Activated naive CD8-positive, alpha-beta T cell treated with anti-CD3 and anti-CD28 coated beads, Interleukin-2, amount 50 U/mL, for 24 hours (primary cell): ENCODE measurements around the gene APLF.
"Not testable (repeated sequence)": the region's sequence is repeated elsewhere in the genome, so short reads cannot be mapped to it uniquely, and the experiment has no call there.

ENCODE experiments used
- ATAC-seq: fragments of 150-1000 bp; cut with Tn5 transposase; one replicate; pipeline ENCODE4 v1.10.0; 2021
- DNase-seq: peaks from one replicate; pipeline ENCODE4 v3.0.0; 2021
- H3K27ac Mint-ChIP-seq: one replicate; pipeline ENCODE4 v1.8.0; 2021; ENCODE audit warnings: mild to moderate bottlenecking, mixed read lengths
- H3K27me3 Mint-ChIP-seq: one replicate; pipeline ENCODE4 v1.8.0; 2021; ENCODE audit warnings: mixed read lengths
- H3K36me3 Mint-ChIP-seq: one replicate; pipeline ENCODE4 v1.8.0; 2021; ENCODE audit warnings: low read depth, mixed read lengths
- H3K4me1 Mint-ChIP-seq: one replicate; pipeline ENCODE4 v1.8.0; 2021; ENCODE audit warnings: mixed read lengths
- H3K4me3 Mint-ChIP-seq: one replicate; pipeline ENCODE4 v1.8.0; 2021; ENCODE audit warnings: mild to moderate bottlenecking, moderate library complexity, mixed read lengths
- H3K9me3 Mint-ChIP-seq: one replicate; pipeline ENCODE4 v1.8.0; 2021; ENCODE audit warnings: mixed read lengths

Gene APLF

DNA sequence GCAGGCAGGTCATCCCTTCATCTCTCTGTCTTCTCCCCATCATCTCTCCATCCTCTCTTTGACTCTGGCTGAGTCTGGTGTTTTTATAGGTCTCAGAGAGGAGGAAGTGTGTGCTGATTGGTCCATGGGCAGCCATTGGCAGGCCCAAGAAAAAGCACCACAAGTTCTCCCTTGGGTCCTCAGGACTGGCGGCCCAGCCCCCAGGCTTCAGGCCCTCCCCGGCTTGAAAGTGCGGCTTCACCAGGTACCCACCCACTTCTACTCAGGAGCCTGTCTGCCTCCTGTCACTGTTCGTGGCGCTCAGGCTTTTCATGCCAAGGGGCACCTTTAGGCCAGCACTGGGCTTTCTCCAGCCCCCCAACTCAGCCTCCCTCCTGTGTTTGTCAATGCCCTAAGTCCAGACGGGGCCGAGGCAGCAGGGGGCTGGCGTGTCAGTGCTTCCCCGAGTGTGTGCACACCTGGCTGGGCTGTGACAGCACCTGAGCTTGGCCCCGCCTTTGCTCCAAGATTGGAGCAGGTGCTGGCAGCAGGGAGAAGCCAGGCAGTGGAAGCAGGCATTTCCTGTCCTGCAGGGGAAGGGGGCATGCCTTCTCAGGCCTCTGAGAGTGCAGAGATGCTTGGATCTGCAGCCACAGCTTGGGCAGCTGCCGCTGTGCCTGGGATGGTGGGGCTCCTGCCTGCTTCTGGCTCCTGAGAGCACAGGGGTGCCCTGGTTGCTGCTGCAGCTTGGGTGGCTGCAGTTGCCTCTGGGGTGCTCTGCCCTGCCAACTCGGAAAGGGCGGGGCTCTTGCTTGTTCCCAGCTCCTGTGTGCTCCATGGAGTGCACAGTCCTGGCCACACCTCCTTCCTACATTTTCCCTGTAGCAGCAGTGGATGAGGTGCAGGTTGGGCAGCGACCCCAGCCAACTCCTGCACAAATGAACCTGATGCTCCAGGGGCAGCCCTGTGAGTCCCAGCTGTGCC is 34.4 kb upstream of the APLF start:
- no peak for ATAC-seq
- H3K27ac Mint-ChIP-seq, result no peak overlapping the region

GRCh38 chr2:68434981-68435380 is 32.4 kb upstream of the APLF start:
- H3K36me3 Mint-ChIP-seq, result no peaks in the 10 kb centered on the region
- H3K4me1 Mint-ChIP-seq, result peaks cover 5% of the 10 kb centered on the region
- no peak overlapping the region for H3K4me3 Mint-ChIP-seq
- peaks cover 1% of the 10 kb centered on the region for H3K27me3 Mint-ChIP-seq
- no peak overlapping the region for H3K27ac Mint-ChIP-seq
- H3K9me3 Mint-ChIP-seq, result no peaks in the 10 kb centered on the region
- ATAC-seq, result no peak
- DNase-seq, result no peak

More for the DNA sequence above, 34.4 kb upstream of the APLF start:
- H3K9me3 Mint-ChIP-seq, result no peaks in the 10 kb centered on the region
- peaks cover 1% of the 10 kb centered on the region for H3K27me3 Mint-ChIP-seq
- no peaks in the 10 kb centered on the region for H3K36me3 Mint-ChIP-seq
- H3K4me3 Mint-ChIP-seq, result no peak overlapping the region
- no peak for DNase-seq
- peaks cover 3% of the 10 kb centered on the region for H3K4me1 Mint-ChIP-seq

DNA sequence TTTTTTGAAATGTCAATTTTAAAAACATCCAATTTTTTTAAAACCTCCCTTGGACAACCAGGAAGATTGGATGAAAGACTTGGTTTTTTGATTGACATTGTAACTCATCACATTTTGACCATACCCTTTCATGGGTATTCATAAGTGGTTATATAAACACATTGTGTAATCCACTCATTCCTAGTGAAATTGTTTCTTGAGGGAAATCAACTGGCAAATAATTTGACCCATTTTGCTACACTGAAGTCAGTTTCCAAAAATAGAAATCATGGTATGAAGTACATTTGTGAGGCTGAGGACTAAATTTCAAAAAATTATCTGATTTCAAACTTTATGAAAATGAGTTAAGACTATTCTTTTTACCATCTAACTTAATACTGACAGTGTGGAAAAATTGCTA is 31.8 kb upstream of the APLF start:
- H3K36me3 Mint-ChIP-seq, result no peaks in the 10 kb centered on the region
- DNase-seq (no peak), ATAC-seq (no peak)
- no peak overlapping the region for H3K4me3 Mint-ChIP-seq
- no peak overlapping the region for H3K27ac Mint-ChIP-seq
- peaks cover 1% of the 10 kb centered on the region for H3K27me3 Mint-ChIP-seq
- peaks cover 11% of the 10 kb centered on the region for H3K4me1 Mint-ChIP-seq
- H3K9me3 Mint-ChIP-seq, result no peaks in the 10 kb centered on the region

DNA sequence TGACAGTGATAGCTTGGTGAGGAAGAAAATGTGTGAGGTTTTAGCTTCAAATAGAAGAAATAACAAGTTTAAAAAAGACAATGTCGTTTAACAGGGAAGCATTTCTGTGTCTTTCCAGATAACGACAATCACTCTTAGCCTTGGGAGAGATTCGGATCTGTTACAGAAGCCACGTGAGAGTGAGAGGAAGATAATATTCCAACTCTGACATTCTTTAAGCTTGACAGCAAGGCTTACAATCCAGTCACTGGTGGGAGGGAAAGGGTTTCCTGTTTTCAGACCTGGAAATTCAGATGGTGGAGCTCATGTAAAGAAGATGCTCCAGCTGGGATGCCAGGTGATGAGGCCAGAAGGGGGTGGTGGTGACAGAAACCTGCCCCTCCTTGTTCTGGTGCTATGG is 31.1 kb upstream of the APLF start:
- Mint-ChIP-seq H3K4me1 (peaks cover 17% of the 10 kb centered on the region), H3K4me3 (no peak overlapping the region), H3K27me3 (peaks cover 1% of the 10 kb centered on the region), H3K27ac (no peak overlapping the region), H3K36me3 (no peaks in the 10 kb centered on the region), H3K9me3 (no peaks in the 10 kb centered on the region)
- no peak for DNase-seq
- ATAC-seq, result no peak

DNA sequence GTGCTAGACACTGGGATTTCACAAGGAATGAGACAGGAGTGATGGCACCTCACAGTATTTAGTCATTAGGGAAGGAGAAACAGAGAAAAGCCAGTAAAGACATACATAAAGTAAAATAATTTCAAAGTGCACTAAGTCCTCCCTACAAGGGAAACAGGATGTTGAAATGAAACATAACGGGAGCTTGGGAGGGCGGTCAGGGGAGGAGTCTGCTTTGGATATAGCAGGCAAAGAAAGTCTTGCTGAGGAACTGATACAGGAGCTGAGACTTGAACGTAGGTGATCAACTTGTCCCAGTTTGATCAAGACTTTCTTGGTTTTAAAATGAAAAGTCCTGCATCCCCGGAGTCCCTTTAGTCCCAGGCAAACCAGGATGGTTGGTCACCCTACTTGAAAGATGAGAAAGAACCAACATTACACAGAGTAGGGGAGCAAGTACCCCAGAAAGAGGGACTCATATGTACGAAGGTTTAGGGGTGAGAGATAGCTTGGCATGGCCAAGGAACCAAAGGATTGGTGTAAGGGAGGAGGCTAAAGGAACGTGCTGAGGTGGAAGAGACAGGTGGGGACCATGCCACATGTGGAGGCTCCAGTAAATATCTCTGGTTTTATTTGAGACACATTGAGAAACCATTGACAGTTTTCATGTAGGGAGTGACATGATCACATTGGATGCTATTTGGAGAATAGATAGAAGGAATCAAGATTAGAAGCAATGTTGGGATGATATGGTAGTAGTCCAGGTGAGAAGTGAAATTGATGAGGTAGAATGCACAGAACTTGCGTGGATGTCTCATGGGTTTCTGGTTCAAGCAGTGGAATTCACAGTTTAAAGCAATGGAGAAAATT is 28.7 kb upstream of the APLF start:
- Mint-ChIP-seq H3K4me1 (peaks cover 21% of the 10 kb centered on the region), H3K9me3 (no peaks in the 10 kb centered on the region), H3K36me3 (no peaks in the 10 kb centered on the region), H3K27ac (no peak overlapping the region), H3K27me3 (peaks cover 8% of the 10 kb centered on the region), H3K4me3 (no peak overlapping the region)
- DNase-seq (no peak), ATAC-seq (no peak)

- no peaks in the 10 kb centered on the region for H3K36me3 Mint-ChIP-seq
- H3K27me3 Mint-ChIP-seq, result peaks cover 8% of the 10 kb centered on the region
- ATAC-seq (peak; percentile 100), DNase-seq (peak; percentile 86)
- H3K27ac Mint-ChIP-seq, result peak overlapping the region; percentile 68
- H3K4me1 Mint-ChIP-seq, result peaks cover 21% of the 10 kb centered on the region
- H3K9me3 Mint-ChIP-seq, result no peaks in the 10 kb centered on the region
- H3K4me3 Mint-ChIP-seq, result peak overlapping the region; percentile 19
These were observed 26.0 kb upstream of the APLF start for GRCh38 chr2:68441179-68441993.

- Mint-ChIP-seq H3K4me1 (peaks cover 21% of the 10 kb centered on the region), H3K27me3 (peaks cover 8% of the 10 kb centered on the region), H3K4me3 (no peak overlapping the region), H3K9me3 (no peaks in the 10 kb centered on the region), H3K36me3 (no peaks in the 10 kb centered on the region), H3K27ac (no peak overlapping the region)
- ATAC-seq (no peak), DNase-seq (no peak)
These were observed 25.4 kb upstream of the APLF start for GRCh38 chr2:68441994-68442322.

GRCh38 chr2:68446425-68446824 is 21.0 kb upstream of the APLF start:
- not testable (repeated sequence) for DNase-seq, H3K27ac Mint-ChIP-seq, H3K4me1 Mint-ChIP-seq, H3K36me3 Mint-ChIP-seq, H3K4me3 Mint-ChIP-seq, ATAC-seq, H3K9me3 Mint-ChIP-seq, H3K27me3 Mint-ChIP-seq

GRCh38 chr2:68447118-68447517 is 20.3 kb upstream of the APLF start:
- H3K36me3 Mint-ChIP-seq, result no peaks in the 10 kb centered on the region

GRCh38 chr2:68448671-68449653 is 18.4 kb upstream of the APLF start:
- H3K4me3 Mint-ChIP-seq, result no peak overlapping the region
- no peaks in the 10 kb centered on the region for H3K36me3 Mint-ChIP-seq
- no peak overlapping the region for H3K27ac Mint-ChIP-seq
- DNase-seq (no peak), ATAC-seq (peak; percentile 43)
- H3K27me3 Mint-ChIP-seq, result no peaks in the 10 kb centered on the region
- no peaks in the 10 kb centered on the region for H3K9me3 Mint-ChIP-seq
- peaks cover 9% of the 10 kb centered on the region for H3K4me1 Mint-ChIP-seq

More at GRCh38 chr2:68447118-68447517, 20.3 kb upstream of the APLF start:
- no peak overlapping the region for H3K27ac Mint-ChIP-seq
- H3K9me3 Mint-ChIP-seq, result no peaks in the 10 kb centered on the region
- peaks cover under 1% of the 10 kb centered on the region for H3K4me1 Mint-ChIP-seq
- DNase-seq (no peak), ATAC-seq (no peak)
- H3K27me3 Mint-ChIP-seq, result peaks cover 7% of the 10 kb centered on the region
- H3K4me3 Mint-ChIP-seq, result no peak overlapping the region

GRCh38 chr2:68452158-68452900 is 15.1 kb upstream of the APLF start:
- no peaks in the 10 kb centered on the region for H3K27me3 Mint-ChIP-seq
- H3K4me3 Mint-ChIP-seq, result no peak overlapping the region
- no peaks in the 10 kb centered on the region for H3K9me3 Mint-ChIP-seq
- H3K27ac Mint-ChIP-seq, result no peak overlapping the region
- H3K4me1 Mint-ChIP-seq, result peaks cover 9% of the 10 kb centered on the region
- no peak for DNase-seq
- H3K36me3 Mint-ChIP-seq, result no peaks in the 10 kb centered on the region
- ATAC-seq, result no peak

GRCh38 chr2:68453761-68454360 is 13.5 kb upstream of the APLF start:
- DNase-seq, result no peak
- ATAC-seq, result no peak
- no peaks in the 10 kb centered on the region for H3K36me3 Mint-ChIP-seq
- no peaks in the 10 kb centered on the region for H3K9me3 Mint-ChIP-seq
- no peak overlapping the region for H3K4me3 Mint-ChIP-seq
- no peak overlapping the region for H3K27ac Mint-ChIP-seq
- peaks cover 9% of the 10 kb centered on the region for H3K4me1 Mint-ChIP-seq
- H3K27me3 Mint-ChIP-seq, result no peaks in the 10 kb centered on the region

- Mint-ChIP-seq H3K27ac (no peak overlapping the region), H3K4me1 (peaks cover 9% of the 10 kb centered on the region)
- no peak for ATAC-seq
These were observed 12.7 kb upstream of the APLF start for GRCh38 chr2:68454719-68455118.

More at GRCh38 chr2:68454719-68455118, 12.7 kb upstream of the APLF start:
- Mint-ChIP-seq H3K9me3 (no peaks in the 10 kb centered on the region), H3K36me3 (no peaks in the 10 kb centered on the region), H3K4me3 (no peak overlapping the region), H3K27me3 (no peaks in the 10 kb centered on the region)
- DNase-seq, result no peak
